HG03439 (cell line): ENCODE results near the gene CHURC1.

Experiments
- ATAC-seq: cut with Tn5 transposase; IDR thresholded peaks from one replicate; pipeline ENCODE4 v1.9.1; 2021; ENCODE audit warnings: mild to moderate bottlenecking, moderate library complexity; ENCODE audit not compliant: unreplicated experiment

The CHURC1 gene

GRCh38 chr14:64937821-64938193 is 23.6 kb downstream of the CHURC1 start:
- ATAC-seq, result no peak

- no peak for ATAC-seq
Measured at GRCh38 chr14:64938972-64939816, 24.9 kb downstream of the CHURC1 start.

DNA sequence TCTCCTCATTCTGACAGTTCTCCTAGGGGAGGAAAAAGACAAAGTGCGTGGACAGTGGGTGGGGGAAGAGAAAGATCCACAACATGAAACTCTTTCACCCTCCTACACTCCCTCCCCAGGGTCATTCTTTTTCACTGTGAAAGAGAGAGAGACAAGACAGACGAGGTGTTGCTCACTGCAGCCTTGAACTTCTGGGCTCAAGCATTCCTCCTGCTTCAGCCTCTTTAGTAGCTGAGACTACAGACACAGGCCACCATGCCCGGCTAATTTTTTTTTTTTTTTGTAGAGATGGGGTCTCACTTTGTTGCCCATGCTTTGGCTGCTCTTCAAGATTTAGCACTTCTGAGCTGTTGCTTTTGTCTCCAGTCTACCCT is 25.5 kb downstream of the CHURC1 start:
- no peak for ATAC-seq

GRCh38 chr14:64940336-64940910 is 26.2 kb downstream of the CHURC1 start:
- ATAC-seq, result no peak

DNA sequence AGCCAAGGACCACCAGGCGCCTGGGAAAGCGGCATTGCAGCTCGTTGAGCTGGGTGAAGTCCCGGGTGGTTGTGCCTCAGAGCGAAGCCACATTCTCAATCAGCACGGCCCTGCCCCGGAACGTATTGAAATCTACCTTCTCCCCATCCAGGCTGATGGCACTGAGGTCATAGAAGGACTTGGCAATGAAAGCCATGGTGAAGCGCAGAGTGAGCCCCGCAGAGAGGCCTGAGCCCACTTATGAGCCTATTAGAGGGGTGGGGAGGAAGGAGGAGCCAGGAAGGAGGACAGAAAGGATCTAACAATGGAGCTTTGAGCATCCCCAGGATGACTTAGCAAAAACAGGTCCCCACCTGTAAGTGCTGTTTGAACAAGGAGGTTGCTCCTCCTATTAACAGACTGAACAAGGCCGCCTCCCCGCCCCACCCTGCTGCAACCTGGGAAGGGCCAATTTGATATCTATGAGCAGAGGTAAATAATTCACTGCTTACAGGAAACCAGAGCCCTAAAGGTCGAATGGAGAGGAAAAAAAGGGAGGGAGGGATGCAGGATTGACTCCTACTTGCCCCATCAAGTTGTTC is 28.4 kb downstream of the CHURC1 start, which contains the start of gene GPX2:
GPX2 (minus strand) TSS at position 215 of the 581 bp plus-strand sequence; CDS start at position 196, 19 bp downstream.
- ATAC-seq, result no peak

DNA sequence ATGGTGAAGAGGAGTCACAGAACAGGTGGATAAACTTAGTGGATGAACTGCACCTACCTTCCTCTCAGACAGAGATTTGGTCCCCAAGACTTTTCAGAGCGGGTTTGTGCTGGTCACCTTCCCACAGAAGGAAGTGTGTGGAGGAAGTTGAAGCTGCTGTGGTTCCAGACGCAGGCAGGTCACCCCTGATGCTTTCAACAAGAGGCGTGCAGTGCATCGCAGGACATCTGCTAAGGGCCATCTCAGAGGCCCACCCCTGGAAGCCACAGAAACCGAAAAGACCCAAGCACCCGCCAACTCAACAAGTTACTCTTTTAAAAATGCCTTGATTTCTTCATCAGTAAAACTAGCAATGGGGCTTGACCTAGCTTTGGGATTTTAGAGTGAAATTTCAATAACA is 29.3 kb downstream of the CHURC1 start:
- no peak for ATAC-seq

GRCh38 chr14:64944041-64944440 is 29.8 kb downstream of the CHURC1 start:
- no peak for ATAC-seq

GRCh38 chr14:64944861-64945260 is 30.6 kb downstream of the CHURC1 start:
- no peak for ATAC-seq

DNA sequence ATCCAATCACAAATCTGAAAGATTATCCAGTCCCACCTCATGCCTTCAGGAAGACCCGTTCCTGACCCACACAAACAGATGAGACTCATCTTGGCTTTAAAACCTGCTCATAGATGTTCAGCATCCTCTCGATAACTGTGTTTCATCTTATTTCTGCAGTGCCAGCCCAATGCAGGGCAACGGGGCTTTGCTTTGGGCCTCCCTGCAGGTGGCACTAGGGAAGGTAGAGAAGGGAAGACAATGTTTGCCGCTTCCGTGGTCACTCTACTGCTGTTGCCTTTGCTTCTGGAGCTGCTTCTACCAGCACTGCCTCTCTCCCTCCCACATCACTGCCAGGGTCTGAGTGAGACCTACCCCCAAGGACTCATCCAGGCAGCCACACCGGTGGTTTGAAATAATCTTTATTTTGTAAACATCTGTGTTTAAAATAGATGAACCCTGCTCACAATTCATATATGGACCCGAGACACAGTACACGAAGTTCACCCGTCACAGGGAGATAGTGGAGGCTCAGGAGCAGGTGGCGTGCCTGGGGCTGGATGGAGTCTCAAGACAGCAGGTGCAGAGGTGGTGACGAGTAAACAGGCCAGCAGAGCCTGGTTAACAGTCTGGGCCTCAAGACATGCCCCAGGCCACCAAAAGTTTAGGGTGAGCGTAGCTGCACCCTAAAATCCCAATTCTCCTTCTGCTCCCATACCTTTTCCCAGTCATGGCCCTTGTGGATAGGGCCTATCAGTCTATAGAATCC is 31.4 kb downstream of the CHURC1 start:
- ATAC-seq, result no peak

GRCh38 chr14:64946310-64947045 is 32.2 kb downstream of the CHURC1 start:
- ATAC-seq, result no peak

DNA sequence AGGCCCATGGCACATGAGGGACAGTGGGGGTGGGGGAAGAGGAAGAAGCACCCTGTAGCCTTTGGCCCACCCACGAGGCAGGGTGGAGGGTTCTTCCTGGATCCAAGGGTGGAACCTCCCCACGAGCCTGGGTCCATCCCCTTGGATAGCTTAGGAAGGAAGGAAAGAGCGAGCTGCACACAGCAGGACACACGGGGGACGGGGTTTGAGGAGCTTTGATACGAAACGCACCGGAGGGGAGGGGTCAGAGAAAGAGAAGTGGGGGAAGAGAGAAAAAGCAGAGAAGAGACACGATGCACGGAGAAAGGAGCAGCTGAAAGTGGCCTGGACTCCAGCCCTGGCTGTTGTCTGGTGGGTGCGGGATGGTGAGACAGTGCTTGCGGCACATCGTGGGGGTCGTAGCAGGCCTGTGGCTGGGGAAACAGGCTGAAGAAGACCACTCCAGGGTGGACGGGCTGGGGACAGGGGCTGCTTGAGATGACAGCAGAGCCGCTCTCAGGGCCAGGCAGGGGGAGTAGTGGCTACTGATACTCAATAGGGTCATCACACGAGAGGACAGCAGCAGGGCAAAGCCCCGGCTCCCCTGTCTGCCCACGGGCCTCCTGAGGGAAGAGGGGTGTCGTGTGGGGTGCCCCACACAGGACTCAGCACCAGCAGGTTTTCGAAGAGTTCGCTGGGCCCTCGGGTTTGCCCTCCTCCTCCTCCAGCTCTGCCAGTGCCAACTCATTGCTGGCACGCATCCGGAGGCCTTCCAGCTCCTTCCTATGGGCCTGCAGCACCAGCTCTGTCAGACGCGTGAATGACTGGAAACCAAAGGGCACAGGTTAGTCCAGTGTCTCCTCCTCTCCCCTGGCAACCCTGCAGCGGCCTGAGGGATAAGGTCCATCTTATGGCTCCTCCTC is 33.7 kb downstream of the CHURC1 start:
- no peak for ATAC-seq

DNA sequence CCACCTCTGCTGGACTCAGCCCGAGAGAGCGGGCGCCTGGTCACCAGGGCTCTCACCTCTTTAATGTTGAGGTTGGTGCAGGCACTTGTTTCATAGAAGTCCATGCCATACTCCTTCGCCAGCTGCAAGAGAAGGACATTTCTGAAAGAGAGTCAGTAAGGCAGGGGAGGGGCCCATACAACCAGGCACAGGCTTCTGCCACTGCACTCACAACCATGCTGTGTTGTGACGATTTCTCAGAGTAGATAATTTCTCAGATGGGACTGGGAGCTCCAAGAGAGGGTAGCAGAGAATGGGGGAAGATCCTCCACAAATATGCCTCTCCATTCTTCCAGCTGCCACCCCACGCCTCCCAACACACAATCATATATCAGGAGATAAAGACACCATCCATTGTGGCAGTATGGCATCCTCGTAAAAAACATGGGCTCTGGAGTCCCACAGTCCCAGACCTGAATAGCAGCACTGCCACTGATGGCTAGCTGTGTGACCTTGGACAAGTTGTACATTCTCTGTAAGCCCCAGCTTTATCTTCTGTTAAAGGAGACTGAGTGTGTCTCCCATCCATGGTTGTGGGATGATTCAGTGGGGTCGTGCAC is 34.5 kb downstream of the CHURC1 start:
- ATAC-seq, result no peak

- ATAC-seq, result no peak
Measured at GRCh38 chr14:64950889-64951288, 36.6 kb downstream of the CHURC1 start.

DNA sequence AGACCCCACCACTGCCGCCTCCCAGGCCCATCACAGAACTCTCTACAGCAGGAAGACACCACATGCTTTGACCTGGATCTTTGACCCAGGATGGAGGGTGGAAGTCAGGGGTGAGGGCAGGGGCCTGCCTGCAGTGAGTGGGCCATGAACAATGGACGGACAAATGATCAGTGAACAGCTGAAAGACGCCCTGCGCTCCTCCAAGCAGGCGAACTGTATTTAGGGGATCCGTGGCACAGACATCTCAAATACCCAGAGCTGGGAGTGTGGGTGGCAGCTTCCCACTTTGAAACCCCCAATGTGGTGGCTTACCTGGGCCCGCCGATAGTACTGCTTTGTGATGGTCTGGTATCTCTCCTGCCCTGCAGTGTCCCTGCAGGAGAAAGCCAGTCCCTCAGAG is 37.0 kb downstream of the CHURC1 start:
- ATAC-seq, result no peak

DNA sequence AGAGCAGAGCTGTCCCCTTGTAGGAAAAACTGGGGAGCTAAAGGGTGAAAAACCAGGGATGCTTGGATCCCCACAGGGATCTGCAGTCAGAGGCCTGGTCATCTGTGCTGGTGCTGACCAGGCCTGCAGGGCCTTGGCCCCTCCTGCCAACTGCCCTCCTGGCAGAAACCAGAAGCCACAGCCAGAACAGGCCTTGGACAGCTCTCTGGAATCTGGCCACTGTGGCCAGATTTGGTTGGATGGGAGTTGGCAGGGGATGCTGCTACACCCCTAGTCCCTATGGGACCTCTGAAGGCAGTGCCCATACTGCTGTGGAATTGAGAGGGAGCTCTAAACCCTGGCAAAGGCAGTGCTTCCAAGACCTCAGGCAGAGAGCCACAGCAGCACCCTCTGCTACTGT is 37.5 kb downstream of the CHURC1 start:
- ATAC-seq, result no peak

DNA sequence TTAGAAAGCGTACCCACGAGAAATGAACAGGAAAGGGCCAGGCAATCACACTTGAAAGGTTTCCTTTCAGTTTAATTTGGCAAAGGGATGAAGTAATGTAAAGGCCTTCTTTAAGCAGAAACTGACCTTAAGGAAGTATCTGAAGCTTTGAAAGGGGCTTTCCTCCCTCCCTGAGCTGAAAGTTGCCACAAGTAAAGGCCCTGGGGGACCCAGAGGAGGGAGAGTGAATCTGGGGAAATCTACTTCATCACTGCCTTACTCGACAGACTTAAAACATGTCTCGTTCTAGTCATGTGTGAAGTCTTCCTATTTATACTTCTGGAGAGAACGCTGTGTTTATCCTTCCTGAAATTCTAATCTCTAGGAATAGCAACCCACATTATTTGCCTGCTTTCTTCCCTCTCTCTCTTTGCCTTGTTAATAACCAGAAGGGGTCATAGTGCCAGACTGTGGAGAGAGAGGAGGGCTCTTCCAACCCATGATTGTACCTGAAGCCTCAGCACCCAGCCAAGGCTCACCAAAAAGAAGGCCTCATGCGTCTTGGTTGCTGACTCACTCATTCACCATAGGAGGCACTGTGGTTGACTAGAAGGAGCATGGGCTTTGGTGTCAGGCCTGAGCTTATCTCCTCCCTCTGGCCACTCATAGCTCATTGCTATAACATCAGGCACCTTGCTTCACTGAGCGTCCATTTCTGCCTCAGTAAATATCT is 38.5 kb downstream of the CHURC1 start:
- peak; percentile 52 for ATAC-seq

DNA sequence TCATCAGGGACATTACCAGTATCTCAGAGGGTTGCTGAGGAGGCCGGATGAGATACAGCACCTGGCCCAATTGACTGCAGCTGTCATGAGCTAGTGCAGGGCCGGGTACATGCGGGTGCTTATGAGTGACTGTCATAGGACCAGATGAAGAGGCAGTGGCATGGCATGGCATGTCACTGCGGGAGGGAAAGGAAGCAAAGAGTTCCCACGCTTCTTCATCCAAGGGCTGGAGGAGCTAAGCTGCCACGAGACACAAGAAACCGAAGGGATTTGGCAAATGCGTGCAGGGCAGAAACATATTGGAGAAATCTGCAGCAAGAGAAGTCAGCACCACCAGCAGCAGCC is 39.0 kb downstream of the CHURC1 start:
- ATAC-seq, result no peak

DNA sequence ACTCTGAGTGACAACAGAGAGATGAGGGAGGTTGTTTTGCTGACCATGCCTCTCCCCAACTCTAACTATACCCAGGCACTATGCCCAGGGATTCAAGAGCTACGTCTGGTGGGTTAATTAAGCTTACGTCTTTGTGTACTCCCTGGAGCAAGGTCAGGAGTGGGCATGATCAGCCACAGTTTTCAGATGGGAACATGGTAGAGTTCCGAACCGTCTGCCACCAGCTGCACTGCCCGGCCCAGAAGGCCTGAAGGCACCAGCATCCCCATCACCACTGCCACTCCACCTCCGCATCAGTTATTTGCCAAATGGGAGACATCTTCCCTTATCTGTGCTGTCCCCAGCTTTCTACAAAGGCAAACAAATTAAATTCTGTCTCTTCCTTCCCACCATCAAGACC is 39.4 kb downstream of the CHURC1 start:
- no peak for ATAC-seq
